Activated naive CD4-positive, alpha-beta T cell treated with anti-CD3 and anti-CD28 coated beads, Interleukin-2, amount 50 U/mL, for 16 hours (primary cell): ENCODE results near the gene TM4SF20.
"Not testable (repeated sequence)": the region's sequence is repeated elsewhere in the genome, so short reads cannot be mapped to it uniquely, and the experiment has no call there.

Experiments
- DNase-seq: peaks from one replicate; pipeline ENCODE4 v3.0.0-alpha.2; 2020

Gene TM4SF20

DNA sequence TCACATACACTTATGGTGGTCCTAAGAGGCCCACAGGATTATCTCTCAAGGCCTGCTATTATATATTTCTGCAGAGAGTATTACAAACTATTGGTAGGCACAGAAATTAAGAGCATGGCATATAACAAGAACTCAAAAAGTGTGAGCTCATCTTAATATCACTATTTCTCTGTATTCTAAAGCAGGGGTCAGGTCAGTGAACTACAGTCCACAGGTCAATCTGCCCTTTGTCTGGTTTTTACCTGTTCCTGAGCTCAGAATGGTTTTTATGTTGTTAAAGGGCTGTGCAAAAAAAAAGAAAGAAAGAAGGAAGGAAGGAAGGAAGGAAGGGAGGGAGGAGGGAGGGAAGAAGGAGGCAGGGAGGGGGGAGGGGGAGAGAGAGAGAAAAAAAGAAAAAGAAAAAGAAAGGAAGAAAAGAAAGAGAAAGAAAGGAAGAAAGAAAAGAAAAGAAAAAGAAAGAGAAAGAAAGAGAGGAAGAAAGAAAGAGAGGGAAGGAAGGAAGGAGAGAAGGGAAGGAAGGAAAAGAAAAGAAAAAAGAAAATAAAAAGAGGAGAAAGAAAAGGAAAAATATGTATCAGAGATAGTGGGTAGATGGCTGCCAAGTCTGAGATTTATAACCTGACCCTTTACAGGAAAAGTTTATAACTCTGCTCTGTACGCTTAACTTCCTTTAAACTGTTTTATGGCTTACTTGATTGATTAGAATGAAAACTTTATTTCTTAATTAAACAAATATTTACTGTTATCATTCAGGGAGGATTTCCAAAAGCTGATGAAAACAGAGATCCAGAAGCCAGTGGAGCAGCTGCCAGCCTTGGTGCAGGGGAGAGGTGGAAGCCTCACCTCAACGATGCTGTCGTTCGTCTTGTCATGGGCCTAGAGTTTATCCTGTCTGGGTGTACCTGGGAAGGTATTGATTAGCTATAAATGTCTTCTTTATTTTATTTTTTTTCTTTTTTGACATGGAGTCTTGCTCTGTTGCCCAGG, 19.9 kb upstream of the TM4SF20 start:
- DNase-seq, result no peak

DNA sequence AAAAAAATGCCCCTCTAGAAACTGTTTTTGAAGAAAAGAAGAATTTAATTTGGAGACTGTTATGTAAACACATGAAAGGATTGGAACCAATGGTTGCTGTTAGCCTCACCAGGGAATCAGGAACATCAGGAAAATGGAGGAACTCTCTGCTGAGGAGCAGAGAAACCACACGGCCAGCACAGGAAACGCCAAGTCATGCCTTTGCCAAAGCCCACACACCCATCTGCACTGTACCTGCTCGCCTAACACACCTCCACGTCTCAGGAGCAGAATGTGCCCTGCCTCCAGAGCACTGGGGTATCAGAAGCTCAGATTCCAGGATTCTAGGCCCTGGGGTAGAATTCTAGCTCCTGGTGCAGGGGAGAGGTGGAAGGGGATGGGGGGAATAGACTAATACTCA, 18.5 kb upstream of the TM4SF20 start:
- no peak for DNase-seq

DNA sequence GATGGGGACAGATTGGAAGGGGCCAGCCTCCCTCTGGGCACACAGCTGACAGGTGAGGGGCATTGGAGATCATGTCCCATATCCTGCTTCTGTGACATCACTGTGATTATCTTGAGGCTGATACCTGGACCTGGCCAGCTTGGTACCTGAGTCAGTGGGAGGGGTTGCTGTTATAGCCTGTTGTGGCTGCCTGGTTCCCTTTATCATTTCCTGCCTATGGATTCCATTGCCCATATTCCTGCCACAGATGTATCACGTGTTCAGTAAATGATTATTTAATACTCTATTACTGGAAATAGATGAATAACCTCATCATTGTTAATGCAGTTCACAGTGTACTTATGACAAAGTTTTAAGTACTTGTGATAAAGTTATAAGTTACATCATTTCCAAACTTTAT, 16.4 kb upstream of the TM4SF20 start:
- no peak for DNase-seq

DNA sequence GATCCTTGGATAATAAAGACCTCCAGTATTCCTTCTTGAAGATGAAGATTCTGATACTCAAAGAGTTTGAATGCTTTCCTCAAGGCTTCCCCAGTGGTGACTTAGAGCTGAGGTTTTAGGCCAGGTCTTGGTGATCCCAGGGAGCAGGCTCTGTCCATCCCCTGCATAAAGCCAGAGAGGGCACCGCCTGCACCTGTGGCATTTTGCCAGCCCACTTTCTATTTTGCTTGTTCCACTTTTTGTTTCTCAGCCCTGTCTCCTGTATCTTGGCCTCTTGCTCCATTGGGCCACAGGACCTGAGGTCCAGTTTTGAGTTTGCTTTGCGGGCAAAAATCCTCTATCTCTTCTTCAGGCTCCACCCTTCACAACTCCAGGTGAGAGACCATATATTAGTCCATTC, 15.3 kb upstream of the TM4SF20 start:
- no peak for DNase-seq

DNA sequence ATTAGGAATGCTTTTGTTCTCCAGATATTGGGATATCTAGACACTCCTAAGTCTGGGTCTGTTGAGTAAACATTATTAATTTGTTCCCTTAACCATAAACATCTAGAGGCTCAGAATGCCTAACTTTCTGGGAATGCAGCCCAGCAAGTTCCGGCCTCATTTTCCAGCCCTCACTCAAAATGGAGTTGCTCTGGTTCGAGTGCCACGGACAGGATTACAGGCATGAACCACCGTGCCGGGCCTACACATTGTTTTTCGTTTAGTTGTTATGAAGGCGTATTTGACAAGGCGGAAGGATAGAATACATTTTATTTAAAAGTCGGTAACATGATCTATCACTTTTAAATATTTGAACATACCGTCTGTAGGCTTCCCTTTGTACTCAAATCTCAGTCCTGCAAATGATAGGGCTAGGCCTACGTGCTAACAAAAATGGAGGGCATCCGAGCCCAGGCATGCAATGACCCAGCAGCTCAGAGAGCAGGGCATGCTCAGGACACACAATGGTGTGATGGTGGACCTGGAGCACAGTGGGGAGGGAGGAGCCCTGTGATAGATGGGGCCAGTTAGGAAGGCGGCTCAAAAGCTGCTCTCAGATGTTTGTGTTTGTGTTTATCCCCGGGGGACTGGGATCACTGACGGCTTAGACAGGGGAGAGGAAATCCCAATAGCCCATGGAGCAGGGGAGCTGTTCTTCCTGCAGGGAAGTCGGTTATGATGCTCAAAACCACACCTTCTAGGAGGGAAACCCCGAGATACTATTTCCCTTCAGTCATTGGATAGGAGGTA, 11.6 kb upstream of the TM4SF20 start:
- no peak for DNase-seq

DNA sequence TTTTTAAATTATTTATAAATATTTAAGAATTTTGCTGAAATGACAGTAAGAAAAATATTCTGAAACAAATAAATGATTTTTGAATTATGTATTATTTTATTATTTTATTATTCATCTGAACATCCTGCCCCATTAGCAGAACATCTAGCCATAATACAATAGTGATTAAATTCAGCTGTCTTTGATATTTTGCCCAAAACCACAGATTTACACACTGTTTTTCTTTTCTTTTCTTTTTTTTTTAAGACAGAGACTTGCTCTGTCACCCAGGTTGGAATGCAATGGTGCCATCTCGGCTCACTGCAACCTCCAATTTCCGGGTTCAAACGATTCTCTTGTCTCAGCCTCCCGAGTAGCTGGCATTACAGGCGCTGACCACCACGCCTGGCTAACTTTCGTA, 10.6 kb upstream of the TM4SF20 start:
- DNase-seq, result no peak

DNA sequence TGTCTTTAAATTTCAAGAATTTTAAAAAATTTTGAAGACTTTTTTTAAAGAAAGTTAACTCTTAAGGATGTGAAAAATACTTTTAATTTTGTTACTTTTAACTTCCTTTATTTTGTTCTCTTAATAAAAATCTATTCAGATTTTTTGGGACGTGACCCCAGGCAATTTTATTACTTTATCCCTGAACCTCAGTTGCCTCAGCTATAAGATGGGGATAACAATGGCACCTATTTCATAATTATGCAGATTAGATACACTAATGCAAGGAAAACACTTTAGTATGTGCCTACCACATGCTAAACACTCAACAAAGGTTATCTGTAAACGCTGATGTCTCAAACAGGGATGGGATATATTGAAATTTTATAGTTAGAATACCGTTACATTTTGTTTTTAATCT, 10.1 kb upstream of the TM4SF20 start:
- no peak for DNase-seq

DNA sequence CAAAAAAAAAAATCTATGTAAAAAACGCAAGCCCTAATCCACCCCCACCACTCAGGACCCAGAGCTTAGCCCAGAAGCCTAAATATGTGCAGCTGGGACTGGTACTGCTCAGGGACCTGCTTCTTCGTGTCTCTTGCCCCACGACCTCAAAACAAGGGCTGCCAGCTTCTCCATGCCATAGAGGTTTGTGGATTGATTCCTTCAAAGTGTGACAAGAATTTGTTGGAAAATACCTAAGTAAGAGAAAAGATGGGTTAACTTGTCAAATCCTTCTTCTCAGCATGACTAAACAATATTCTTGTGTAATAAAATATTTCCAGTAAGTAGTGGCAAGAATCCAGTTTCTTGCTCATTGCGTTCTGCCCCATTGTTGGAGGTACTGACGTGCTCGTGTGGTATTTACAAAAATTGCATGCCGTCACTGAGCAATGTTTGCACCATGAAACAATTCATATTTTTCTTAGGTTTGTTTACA, 9.5 kb upstream of the TM4SF20 start:
- no peak for DNase-seq

DNA sequence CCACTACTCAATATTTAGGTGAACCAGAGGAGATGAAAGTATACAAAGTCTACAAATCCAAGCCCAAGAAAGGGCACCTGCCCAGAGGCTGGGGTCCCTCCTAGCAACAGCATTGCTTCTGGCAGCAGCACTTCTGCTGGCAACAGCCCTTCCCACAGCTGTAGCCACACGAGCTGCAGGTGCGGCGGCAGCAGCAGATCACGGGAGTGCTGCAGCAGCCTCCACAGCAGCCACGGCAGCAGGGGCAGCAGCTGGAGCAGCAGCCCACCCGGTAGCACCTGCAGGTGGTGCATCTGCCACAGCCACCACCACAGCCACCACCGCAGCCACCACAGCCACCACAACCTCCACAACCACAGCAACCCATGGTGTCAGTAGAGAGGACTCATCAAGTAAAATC, 8.5 kb upstream of the TM4SF20 start, which contains the start of gene SCYGR1:
SCYGR1 (minus strand) TSS at position 367 of the 400 bp plus-strand sequence; CDS start at position 367, 0 bp downstream.
- DNase-seq, result not testable (repeated sequence)

DNA sequence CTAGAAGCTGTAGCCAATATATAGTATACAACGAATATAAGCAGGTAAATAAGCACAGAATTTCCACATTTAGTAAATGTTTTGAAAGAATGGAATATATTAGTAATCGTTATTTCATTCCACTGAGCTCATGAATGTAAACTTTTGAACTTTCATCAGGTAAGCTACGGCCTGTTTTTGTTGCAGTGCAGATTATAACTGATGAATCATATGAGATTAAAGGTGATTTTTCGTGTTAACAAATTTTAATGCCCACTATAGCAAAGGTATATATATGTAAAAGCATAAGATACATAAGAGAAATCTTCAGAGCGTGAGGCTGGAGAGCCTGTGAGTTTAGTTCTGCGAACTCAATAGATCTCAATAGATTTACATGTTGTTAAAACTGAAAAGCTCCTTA, 7.5 kb upstream of the TM4SF20 start:
- no peak for DNase-seq

DNA sequence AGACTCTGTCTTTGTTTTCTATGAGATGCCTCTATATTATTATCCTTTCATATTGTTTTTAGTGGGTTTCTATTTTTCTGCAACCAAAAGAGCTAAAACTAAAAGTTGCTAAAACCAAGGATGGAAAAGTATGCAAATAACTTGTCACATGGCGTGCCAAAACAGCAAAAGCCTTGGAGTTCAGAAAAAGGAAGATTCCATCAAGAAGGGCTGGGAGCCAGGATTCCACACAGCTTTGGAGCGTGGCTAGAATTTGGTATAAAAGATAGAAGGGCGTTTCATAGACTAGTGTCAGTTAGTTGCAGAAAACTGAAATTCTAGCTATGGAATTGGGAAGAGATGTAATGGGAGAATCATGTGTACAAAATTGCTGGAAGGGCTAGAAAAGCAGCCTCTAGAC, 4.6 kb upstream of the TM4SF20 start:
- DNase-seq, result no peak

DNA sequence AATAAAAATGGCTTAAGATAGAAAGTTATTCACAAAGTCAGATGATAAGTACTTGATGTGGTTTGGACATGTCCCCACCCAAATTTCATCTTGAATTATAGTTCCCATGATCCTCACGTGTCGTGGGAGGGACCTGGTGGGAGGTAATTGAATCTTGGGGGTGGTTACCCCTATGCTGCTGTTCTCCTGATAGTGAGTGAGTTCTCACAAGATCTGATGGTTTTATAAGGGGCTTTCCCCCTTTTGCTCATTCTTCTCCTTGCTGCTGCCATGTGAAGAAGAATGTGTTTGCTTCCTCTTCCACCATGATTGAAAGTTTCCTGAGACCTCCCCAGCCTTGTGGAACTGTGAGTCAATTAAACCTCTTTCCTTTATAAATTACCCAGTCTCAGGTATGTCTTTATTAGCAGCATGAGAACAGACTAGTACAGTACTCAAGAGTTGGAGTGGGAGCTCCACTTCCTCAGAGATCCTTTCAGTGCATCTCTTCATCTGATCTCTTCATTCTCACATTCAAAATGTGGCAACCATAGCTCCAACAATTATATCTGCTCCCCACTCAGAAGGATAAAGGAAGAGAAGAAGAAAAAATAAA, 3.2 kb upstream of the TM4SF20 start:
- peak; percentile 31 for DNase-seq

DNA sequence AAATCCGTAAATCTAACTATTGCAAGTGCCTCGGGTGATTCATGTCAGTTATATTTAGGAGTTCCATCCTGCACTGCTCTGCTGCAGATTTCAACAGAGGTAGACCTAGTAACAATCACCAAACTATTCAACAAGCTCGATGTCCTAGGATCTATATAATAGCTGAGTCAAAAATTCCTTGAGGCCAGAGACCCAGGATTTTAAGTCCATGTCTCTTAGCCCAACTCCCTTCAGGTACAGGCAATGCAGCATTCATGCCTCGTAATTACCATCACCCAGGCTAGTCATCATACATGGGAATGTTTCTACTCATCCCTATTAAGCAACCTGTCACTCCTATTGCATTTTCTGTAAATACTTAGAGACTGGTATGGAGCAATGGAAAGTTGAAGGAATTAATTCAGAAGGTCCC, 729 bp downstream of the TM4SF20 start:
- no peak for DNase-seq

DNA sequence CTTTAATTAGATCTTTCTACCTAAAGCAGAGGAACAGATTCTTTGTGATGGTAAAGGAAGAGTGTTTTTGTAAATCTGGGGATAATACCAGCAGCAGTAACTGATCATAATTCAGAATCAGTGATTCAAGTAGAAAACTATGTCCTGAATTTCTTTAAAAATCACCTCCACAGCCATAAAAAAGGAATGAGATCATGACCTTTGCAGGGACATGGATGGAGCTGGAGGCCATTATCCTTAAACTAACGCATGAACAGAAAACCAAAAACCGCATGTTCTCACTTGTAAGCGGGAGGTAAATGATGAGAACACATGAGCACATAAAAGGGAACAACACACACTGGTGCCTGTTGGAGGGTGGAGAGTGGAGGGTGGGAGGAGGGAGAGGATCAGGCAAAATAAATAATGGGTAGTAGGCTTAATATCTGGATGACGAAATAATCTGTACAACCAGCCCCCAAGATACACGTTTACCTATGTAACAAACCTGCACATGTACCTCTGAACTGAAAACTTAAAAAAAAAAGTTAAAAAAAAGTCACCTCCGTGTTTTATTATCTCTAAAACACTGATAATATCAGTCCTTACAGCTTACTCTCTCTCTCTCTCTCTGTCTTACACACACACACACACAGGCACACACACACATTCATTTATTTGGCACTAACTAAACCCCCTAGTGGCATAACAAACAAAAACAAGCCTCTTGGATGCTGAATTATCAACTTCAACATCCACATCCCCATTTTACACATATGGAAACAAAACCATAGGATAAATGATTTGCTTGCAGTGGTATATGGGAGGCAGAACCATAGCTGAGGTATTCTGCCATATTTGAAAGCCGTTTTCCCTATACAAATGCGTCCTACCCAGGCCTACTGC, 1.4 kb downstream of the TM4SF20 start:
- DNase-seq, result no peak

DNA sequence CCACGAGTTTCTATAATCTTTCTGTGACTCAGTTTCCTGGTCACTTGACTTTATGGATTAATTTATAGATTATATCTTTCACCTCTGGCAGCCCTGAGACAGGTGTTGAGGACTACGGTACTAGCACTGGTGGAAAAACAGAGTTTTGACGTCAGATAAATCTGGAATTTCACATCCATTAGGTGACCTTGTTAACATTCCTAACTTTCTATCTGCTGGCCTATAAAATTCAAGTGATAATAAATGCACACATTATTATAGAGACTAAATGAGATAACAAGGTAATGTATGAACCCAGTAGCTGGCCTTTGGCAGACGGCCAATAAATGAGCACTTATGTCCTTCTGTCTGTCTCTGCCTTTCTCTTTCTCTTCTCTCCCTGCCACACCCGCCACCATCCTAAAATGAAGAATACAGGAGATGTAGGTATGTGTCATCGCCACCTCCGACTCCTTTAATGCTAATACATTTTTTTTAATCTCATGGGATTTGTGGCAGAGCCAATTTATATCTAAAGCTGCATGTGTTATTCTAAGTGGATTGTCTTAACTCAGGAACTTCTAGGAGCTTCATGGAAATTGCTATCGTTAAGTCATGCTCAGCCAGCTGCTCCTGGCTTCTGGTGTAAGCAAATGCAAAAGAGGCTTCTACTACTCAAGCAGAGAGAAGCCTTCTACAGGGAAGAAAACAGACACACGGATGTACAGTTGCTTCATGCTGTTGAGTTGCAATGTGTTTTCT, 2.3 kb downstream of the TM4SF20 start:
- DNase-seq, result no peak

DNA sequence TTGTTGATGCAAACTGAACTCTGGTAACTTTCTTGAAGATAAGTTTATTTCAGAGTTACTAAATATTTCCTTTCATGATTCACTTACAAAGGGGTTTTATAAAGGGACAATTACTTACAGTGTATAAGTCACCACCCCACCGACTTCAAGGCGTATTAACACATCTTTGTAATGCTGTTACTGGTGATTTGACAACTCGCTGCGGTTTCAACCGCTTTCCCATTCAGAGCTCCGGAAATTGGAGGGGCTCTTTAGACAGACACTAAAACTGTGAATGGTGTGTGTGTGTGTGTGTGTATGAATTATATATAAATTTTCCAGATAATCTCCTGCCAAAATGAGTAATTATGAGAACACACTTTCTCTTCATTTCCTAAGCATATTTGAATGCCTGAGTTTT, 4.9 kb downstream of the TM4SF20 start:
- DNase-seq, result peak; percentile 35

DNA sequence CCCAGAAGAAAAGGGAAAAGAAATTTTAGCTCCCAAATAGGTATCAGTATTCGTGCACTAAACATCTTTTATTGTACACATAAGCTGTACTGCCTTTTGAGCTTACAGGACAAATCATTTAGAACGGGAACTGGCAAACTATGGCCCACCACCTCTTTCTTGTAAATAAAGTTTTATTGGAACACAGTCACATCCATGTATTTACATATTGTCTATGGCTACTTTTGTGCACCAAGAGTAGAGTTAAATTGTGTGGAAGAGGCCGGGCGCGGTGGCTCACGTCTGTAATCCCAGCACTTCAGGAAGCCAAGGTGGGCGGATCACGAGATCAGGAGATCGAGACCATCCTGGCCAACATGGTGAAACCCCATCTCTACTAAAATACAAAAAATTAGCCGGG, 5.7 kb downstream of the TM4SF20 start:
- no peak for DNase-seq

DNA sequence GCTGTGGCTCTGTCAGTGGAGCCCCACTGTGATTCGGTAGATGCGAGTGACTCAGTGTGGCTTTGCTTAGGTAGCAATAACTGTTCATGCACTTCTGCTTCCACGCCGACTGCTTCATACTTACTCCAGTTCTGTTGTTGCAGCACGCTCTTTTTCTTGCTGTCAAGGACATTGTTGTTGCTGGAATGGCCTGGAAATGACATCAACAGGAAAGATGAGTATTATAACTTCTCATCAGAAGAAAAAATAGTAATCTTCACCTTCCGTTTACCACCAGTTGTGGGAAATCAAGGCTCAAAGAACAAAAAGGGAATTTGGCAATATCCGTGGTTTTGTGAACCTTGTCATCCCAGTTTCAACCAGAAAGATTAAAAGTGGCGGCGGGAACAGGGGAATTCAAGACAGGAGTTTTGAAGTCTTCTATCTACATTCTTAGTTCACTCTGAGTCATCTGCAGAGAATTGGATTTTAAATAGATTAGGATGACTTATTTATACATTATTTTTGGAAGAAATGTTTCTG, 8.3 kb downstream of the TM4SF20 start:
- DNase-seq, result no peak

DNA sequence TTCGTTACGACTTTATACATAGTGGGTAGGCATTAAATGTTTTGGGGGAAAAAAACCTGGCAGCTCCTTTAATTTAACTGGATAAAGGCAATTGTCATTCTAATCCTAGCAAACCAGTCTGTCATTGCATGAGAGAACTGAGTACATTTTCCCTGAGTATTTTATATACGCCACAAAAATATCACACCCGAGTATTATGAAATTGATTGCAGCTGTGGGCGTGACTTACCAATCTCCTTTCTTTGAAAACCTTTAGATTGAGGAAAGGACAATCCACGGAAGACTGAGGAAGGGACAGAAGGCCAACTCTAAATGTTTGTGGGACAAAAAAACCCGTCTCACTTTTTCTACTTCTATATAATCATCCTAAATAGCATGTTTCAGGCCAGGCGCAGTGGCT, 9.0 kb downstream of the TM4SF20 start:
- no peak for DNase-seq

DNA sequence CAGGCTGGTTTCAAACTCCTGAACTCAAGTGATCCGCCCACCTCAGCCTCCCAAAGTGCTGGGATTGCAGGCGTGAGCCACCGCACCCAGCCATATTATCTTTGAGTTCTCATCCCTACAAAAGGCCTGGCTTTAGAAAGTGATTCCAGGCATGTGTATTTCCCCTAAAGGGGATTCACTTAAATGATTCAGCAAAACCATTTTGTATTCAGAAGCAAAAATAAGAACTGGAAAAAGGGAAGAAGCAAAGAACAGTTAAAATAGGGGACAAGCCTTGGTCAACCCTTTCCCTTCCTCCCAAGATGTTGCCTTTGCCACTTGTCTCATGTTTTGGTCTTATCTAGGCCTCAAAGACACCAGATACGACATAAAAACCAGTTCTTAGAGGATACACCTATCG, 10.5 kb downstream of the TM4SF20 start:
- no peak for DNase-seq

DNA sequence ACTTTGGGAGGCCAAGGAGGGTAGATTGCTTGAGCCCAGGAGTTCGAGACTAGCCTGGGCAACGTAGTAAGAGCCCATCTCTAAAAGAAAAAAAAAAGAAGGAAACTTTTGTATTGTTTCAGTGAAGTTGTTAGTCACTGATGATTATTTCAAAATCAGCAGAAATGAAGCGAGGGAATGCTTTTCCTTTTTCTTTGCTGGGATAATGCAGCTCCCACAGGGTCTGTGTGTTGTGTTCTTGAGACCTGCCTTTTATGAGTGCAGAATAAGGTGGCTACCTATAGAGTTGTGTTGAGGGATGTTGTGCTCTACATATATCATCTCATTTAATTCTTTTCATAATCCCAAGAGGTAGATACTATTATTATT, 11.7 kb downstream of the TM4SF20 start:
- no peak for DNase-seq
